ENCODE results near the gene RPS6KA2. TPM values are rescaled to one million over a fixed set of nuclear protein-coding genes. Genes with fewer than 3 reads are reported as not detected.

Gene RPS6KA2
- total RNA-seq, 1 donor from 2014 or later = 12.3 TPM

GRCh38 chr6:166560222-166560621 is 66.8 kb downstream of the RPS6KA2 start:
- no peaks in the 10 kb centered on the region for H3K4me1 Mint-ChIP-seq
- no peak overlapping the region for H3K27ac Mint-ChIP-seq
- TF ChIP-seq, protein P1, sequence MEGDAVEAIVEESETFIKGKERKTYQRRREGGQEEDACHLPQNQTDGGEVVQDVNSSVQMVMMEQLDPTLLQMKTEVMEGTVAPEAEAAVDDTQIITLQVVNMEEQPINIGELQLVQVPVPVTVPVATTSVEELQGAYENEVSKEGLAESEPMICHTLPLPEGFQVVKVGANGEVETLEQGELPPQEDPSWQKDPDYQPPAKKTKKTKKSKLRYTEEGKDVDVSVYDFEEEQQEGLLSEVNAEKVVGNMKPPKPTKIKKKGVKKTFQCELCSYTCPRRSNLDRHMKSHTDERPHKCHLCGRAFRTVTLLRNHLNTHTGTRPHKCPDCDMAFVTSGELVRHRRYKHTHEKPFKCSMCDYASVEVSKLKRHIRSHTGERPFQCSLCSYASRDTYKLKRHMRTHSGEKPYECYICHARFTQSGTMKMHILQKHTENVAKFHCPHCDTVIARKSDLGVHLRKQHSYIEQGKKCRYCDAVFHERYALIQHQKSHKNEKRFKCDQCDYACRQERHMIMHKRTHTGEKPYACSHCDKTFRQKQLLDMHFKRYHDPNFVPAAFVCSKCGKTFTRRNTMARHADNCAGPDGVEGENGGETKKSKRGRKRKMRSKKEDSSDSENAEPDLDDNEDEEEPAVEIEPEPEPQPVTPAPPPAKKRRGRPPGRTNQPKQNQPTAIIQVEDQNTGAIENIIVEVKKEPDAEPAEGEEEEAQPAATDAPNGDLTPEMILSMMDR (IDR thresholded peaks at IDR 0.05; ENCODE audit: unreplicated experiment) = no peak
- H3K9me3 Mint-ChIP-seq = peaks cover 22% of the 10 kb centered on the region
- DNase-seq (ENCODE audit: low spot score in 2 of 2, unreplicated experiment in 2 of 2) = no peak
- H3K4me3 Mint-ChIP-seq = no peak overlapping the region
- peaks cover 13% of the 10 kb centered on the region for H3K36me3 Mint-ChIP-seq
- no peaks in the 10 kb centered on the region for H3K27me3 Mint-ChIP-seq (ENCODE audit: low read depth)

DNA sequence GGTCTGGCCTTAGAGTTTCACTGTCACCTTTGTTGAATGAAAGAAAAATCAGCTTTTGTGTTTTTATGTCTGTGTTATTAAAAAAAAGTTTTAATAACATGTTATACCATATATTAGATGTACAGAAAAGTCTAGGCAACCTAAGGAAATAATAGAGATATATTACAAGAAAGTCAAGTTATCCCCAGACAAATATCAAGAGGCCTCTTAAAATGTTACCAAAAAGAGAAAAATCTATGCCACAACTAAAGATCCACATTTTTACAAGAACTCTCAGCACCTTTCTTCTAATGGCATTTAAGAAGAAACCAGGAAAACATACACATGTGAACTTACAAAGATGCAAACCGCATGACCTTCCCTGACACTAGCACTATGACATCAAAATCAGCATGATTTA is 67.4 kb downstream of the RPS6KA2 start:
- H3K4me1 Mint-ChIP-seq = no peaks in the 10 kb centered on the region
- no peaks in the 10 kb centered on the region for H3K27me3 Mint-ChIP-seq (ENCODE audit: low read depth)
- TF ChIP-seq, protein P1 (IDR thresholded peaks at IDR 0.05; ENCODE audit: unreplicated experiment) = no peak
- H3K27ac Mint-ChIP-seq = no peak overlapping the region
- H3K36me3 Mint-ChIP-seq = peaks cover 13% of the 10 kb centered on the region
- H3K4me3 Mint-ChIP-seq = no peak overlapping the region
- no peak for DNase-seq (ENCODE audit: low spot score in 2 of 2, unreplicated experiment in 2 of 2)
- H3K9me3 Mint-ChIP-seq = peaks cover 22% of the 10 kb centered on the region

GRCh38 chr6:166559211-166559610 is 67.8 kb downstream of the RPS6KA2 start:
- TF ChIP-seq, protein P1 (IDR thresholded peaks at IDR 0.05; ENCODE audit: unreplicated experiment) = no peak
- Mint-ChIP-seq H3K4me3 (no peak overlapping the region), H3K27me3 (ENCODE audit: low read depth) (no peaks in the 10 kb centered on the region), H3K9me3 (peaks cover 22% of the 10 kb centered on the region), H3K27ac (no peak overlapping the region), H3K36me3 (peaks cover 13% of the 10 kb centered on the region), H3K4me1 (no peaks in the 10 kb centered on the region)
- no peak for DNase-seq (ENCODE audit: low spot score in 2 of 2, unreplicated experiment in 2 of 2)

DNA sequence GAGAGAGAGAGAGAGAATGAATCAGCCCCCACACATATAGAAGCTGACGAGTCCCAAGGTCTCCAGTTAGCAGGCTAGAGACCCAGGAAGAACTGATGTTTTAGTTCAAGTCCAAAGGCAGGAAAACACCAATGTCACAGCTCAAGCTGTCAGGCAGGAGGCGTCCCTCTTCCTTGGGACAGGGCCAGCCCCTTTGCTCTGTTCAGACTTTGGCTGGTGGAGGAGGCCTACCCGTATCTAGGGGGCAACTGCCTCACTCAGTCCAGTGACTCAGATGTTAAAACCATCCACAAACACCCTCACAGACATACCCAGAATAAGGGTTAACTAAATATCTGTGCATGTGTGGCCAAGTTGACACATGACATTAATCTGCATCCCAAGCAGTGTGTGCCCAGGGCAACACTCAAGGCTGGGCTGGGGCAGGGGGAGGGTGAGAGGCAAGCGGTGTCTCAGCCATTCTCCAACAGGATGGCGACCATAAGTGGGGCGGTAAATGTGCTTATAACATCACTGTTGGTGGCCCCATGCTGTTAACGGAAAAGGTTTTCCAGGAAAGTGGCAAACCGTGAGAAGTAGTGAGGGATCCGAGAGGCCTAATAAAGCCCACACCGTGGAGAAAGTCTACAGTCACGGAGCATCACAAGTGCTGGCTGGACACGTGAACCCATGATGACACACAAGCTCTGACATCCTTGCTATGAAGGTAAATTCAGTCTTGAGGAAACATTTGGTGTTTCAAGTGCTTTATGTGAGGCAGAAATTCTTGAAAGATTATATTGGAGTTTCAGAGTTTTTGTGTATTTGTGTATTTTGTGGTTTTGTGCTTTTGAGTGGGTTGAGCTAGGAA is 68.7 kb downstream of the RPS6KA2 start:
- Mint-ChIP-seq H3K27ac (no peak overlapping the region), H3K36me3 (peaks cover 13% of the 10 kb centered on the region), H3K9me3 (peaks cover 22% of the 10 kb centered on the region), H3K27me3 (ENCODE audit: low read depth) (no peaks in the 10 kb centered on the region), H3K4me1 (peaks cover 6% of the 10 kb centered on the region), H3K4me3 (no peak overlapping the region)
- TF ChIP-seq, protein P1 (IDR thresholded peaks at IDR 0.05; ENCODE audit: unreplicated experiment) = no peak
- DNase-seq (ENCODE audit: low spot score in 2 of 2, unreplicated experiment in 2 of 2) = no peak

DNA sequence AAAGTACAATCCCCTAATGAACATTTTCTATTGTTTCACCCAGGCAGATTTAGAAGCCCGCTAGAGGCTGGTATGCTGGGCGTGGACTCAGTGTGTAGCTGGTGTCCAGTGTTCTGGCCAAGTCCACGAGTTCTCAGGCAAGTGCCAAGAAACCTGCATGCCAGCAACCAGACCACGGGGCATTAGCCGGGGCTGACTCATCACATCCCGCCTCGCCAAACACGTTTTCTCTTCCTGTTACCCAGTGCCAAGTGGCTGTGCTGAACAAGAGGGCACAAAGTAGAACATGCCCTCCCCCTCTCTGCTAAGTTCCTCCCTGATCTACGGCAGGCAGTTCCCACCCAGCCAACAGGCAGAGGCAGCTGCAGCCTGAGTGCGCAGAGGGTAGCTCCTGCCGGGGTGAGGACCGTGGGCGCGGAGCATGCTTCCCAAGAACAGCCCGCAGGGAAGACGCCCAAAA is 70.2 kb downstream of the RPS6KA2 start:
- DNase-seq (ENCODE audit: low spot score in 2 of 2, unreplicated experiment in 2 of 2) = no peak
- Mint-ChIP-seq H3K9me3 (peaks cover 22% of the 10 kb centered on the region), H3K27ac (no peak overlapping the region), H3K4me1 (peaks cover 6% of the 10 kb centered on the region), H3K36me3 (peaks cover 13% of the 10 kb centered on the region), H3K4me3 (no peak overlapping the region), H3K27me3 (ENCODE audit: low read depth) (no peaks in the 10 kb centered on the region)
- TF ChIP-seq, protein P1 (IDR thresholded peaks at IDR 0.05; ENCODE audit: unreplicated experiment) = no peak

All from mesothelial cell of epicardium (in vitro differentiated cells).